ENCODE results near the gene VWA3A. TPM values are rescaled to one million over a fixed set of nuclear protein-coding genes. Genes with fewer than 3 reads are reported as not detected.

VWA3A gene
- total and polyA plus RNA-seq, 2 of the 4 experiments (the other 2 are of a cell fraction): not detected

GRCh38 chr16:22130528-22130927, 38.2 kb downstream of the VWA3A start:
- Histone ChIP-seq H3K79me1 (ENCODE audit: low read depth in 1 of 2, low read length in 2 of 2) (no peaks in the 10 kb centered on the region), H2BK120ac (ENCODE audit: low read depth, low read length) (no peak overlapping the region), H3K9me3 (ENCODE audit: control insufficient read depth, insufficient read depth, low read length) (no peaks in the 10 kb centered on the region), H2BK5ac (ENCODE audit: low read depth, low read length, poor library complexity, severe bottlenecking) (no peak overlapping the region), H4K91ac (ENCODE audit: insufficient read depth, low read depth, low read length) (no peak overlapping the region), H4K5ac (ENCODE audit: low read depth, low read length) (no peak overlapping the region), H3K18ac (ENCODE audit: low read depth, low read length) (no peak overlapping the region), H3K27ac (ENCODE audit: insufficient read depth, low read length) (no peak overlapping the region), H2AFZ (replicated peaks; ENCODE audit: low read length, poor library complexity) (no peak overlapping the region), H3K4me3 (ENCODE audit: insufficient read depth, low read depth, low read length) (no peak overlapping the region), H3K27me3 (ENCODE audit: control insufficient read depth, insufficient read depth, low read length) (peaks cover 7% of the 10 kb centered on the region), H4K20me1 (ENCODE audit: insufficient read depth, low read length) (no peaks in the 10 kb centered on the region), H3K4me2 (ENCODE audit: low read depth, low read length) (no peak overlapping the region), H3K14ac (replicated peaks; ENCODE audit: low read depth, low read length) (no peak overlapping the region), H3K4ac (ENCODE audit: low read depth, low read length) (no peak overlapping the region), H3K4me1 (ENCODE audit: control insufficient read depth, insufficient read depth, low read length) (no peaks in the 10 kb centered on the region), H3K56ac (ENCODE audit: extremely low read depth, insufficient read depth, low read length) (no peak overlapping the region), H2BK15ac (ENCODE audit: low read depth, low read length) (no peak overlapping the region), H3K9ac (ENCODE audit: low read depth, low read length) (no peak overlapping the region), H2BK20ac (ENCODE audit: low read depth, low read length) (no peak overlapping the region), H2AK9ac (replicated peaks; ENCODE audit: low read depth, low read length, poor library complexity) (no peak overlapping the region), H3K36me3 (ENCODE audit: control insufficient read depth, insufficient read depth, low read length) (no peaks in the 10 kb centered on the region), H3K9me1 (ENCODE audit: insufficient read depth, low read length) (no peaks in the 10 kb centered on the region), H4K8ac (ENCODE audit: low read depth in 2 of 2, low read length in 2 of 2) (no peak overlapping the region), H2AK5ac (ENCODE audit: low read depth, low read length) (no peak overlapping the region), H3K23ac (ENCODE audit: low read depth, low read length) (no peak overlapping the region)
- in situ Hi-C loops (cut with MboI; ENCODE audit: low sequenced_read_pairs) (no loop called here), intact Hi-C loops (cut with micrococcal nuclease) (no loop called here), dilution Hi-C loops (cut with HindIII; ENCODE audit: low sequenced_read_pairs, unreplicated experiment) (no loop called here)
- no peak for TF ChIP-seq SMC3 (IDR thresholded peaks at IDR 0.05; ENCODE audit: low read depth, low read length)
- no peak for TF ChIP-seq RFX5 (IDR thresholded peaks at IDR 0.05; ENCODE audit: low read depth, low read length)
- no peak for TF ChIP-seq BHLHE40 (IDR thresholded peaks at IDR 0.05; ENCODE audit: low read depth, low read length)
- TF ChIP-seq MAFK (IDR thresholded peaks at IDR 0.05; ENCODE audit: low read depth, low read length): no peak
- no peak for TF ChIP-seq RAD21 (IDR thresholded peaks at IDR 0.05; ENCODE audit: low read length)
- TF ChIP-seq FOS (IDR thresholded peaks at IDR 0.05; ENCODE audit: low read depth, low read length): no peak
- TF ChIP-seq MXI1 (IDR thresholded peaks at IDR 0.05; ENCODE audit: borderline replicate concordance, low read depth, low read length): no peak
- no peak for TF ChIP-seq MAZ (IDR thresholded peaks at IDR 0.05; ENCODE audit: borderline replicate concordance, low read depth, low read length)
- TF ChIP-seq RCOR1 (IDR thresholded peaks at IDR 0.05; ENCODE audit: insufficient replicate concordance, low read length): no peak
- ATAC-seq (ENCODE audit: low read depth): no peak
- DNase-seq: no peak
- CTCF ChIA-PET: no interaction called here
- BruUV-seq (replicated peaks): no TSS peak
- POLR2A ChIA-PET (ENCODE audit: unreplicated experiment): no interaction called here

Data from IMR-90 (cell line).